ENCODE measurements around the gene EPPIN.
"Not testable (repeated sequence)": the region's sequence is repeated elsewhere in the genome, so short reads cannot be mapped to it uniquely, and the experiment has no call there.

Gene EPPIN

GRCh38 chr20:45578231-45578630 lies 31.0 kb upstream of the EPPIN start:
- Histone ChIP-seq H2AFZ (ENCODE audit: low read length, unreplicated experiment) (no peak overlapping the region), H3K27me3 (ENCODE audit: insufficient read depth, low read length) (0 out of 2 replicates have a peak, but pooled peaks cover 3% of the 10 kb centered on the region), H3K36me3 (ENCODE audit: insufficient read depth, low read length) (no peaks in the 10 kb centered on the region), H3K79me2 (ENCODE audit: control insufficient read depth, insufficient read depth, low read length, unreplicated experiment) (no peaks in the 10 kb centered on the region), H3K4me1 (ENCODE audit: control insufficient read depth, insufficient read depth, low read length, unreplicated experiment) (no peaks in the 10 kb centered on the region), H3K4me3 (ENCODE audit: low read depth, low read length) (no peak overlapping the region), H3K27ac (ENCODE audit: low read depth, low read length) (no peak overlapping the region)

- 0 out of 2 replicates have a peak, but pooled peaks cover 3% of the 10 kb centered on the region for H3K27me3 ChIP-seq (ENCODE audit: insufficient read depth, low read length)
- H3K4me3 ChIP-seq (ENCODE audit: low read depth, low read length) = no peak overlapping the region
- no peaks in the 10 kb centered on the region for H3K36me3 ChIP-seq (ENCODE audit: insufficient read depth, low read length)
- H3K27ac ChIP-seq (ENCODE audit: low read depth, low read length) = no peak overlapping the region
- no peaks in the 10 kb centered on the region for H3K79me2 ChIP-seq (ENCODE audit: control insufficient read depth, insufficient read depth, low read length, unreplicated experiment)
- H3K4me1 ChIP-seq (ENCODE audit: control insufficient read depth, insufficient read depth, low read length, unreplicated experiment) = no peaks in the 10 kb centered on the region
- H2AFZ ChIP-seq (ENCODE audit: low read length, unreplicated experiment) = no peak overlapping the region
These were observed 29.8 kb upstream of the EPPIN start for GRCh38 chr20:45576995-45577394.

- Histone ChIP-seq H2AFZ (ENCODE audit: low read length, unreplicated experiment) (no peak overlapping the region), H3K36me3 (ENCODE audit: insufficient read depth, low read length) (no peaks in the 10 kb centered on the region), H3K4me1 (ENCODE audit: control insufficient read depth, insufficient read depth, low read length, unreplicated experiment) (no peaks in the 10 kb centered on the region), H3K27ac (ENCODE audit: low read depth, low read length) (no peak overlapping the region), H3K4me3 (ENCODE audit: low read depth, low read length) (no peak overlapping the region), H3K27me3 (ENCODE audit: insufficient read depth, low read length) (0 out of 2 replicates have a peak, but pooled peaks cover 3% of the 10 kb centered on the region), H3K79me2 (ENCODE audit: control insufficient read depth, insufficient read depth, low read length, unreplicated experiment) (no peaks in the 10 kb centered on the region)
These were observed 28.7 kb upstream of the EPPIN start for GRCh38 chr20:45575931-45576330.

DNA sequence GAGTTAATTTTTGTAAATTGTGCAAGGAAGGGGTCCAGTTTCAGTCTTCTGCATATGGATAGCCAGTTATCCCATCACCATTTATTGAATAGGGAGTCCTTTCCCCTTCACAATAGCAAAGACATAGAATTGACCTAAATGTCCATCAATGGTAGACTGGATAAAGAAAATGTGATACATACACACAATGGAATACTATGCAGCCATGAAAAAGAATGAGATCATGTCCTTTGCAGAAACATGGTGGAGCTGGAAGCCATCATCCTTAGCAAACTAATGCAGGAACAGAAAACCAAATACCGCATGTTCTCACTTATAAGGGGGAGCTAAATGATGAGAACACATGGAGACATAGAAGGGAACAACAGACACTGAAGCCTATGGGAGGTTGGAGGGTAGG lies 22.4 kb upstream of the EPPIN start:
- not testable (repeated sequence) for H3K36me3 ChIP-seq (ENCODE audit: insufficient read depth, low read length); H3K4me3 ChIP-seq (ENCODE audit: low read depth, low read length); H3K27ac ChIP-seq (ENCODE audit: low read depth, low read length); H3K4me1 ChIP-seq (ENCODE audit: control insufficient read depth, insufficient read depth, low read length, unreplicated experiment); H3K79me2 ChIP-seq (ENCODE audit: control insufficient read depth, insufficient read depth, low read length, unreplicated experiment); H2AFZ ChIP-seq (ENCODE audit: low read length, unreplicated experiment)
- H3K27me3 ChIP-seq (ENCODE audit: insufficient read depth, low read length) = peaks cover 13% of the 10 kb centered on the region

- no peaks in the 10 kb centered on the region for H3K4me1 ChIP-seq (ENCODE audit: control insufficient read depth, insufficient read depth, low read length, unreplicated experiment)
- H2AFZ ChIP-seq (ENCODE audit: low read length, unreplicated experiment) = no peak overlapping the region
- peaks cover 55% of the 10 kb centered on the region for H3K27me3 ChIP-seq (ENCODE audit: insufficient read depth, low read length)
- no peak overlapping the region for H3K27ac ChIP-seq (ENCODE audit: low read depth, low read length)
- no peaks in the 10 kb centered on the region for H3K36me3 ChIP-seq (ENCODE audit: insufficient read depth, low read length)
- no peak overlapping the region for H3K4me3 ChIP-seq (ENCODE audit: low read depth, low read length)
- H3K79me2 ChIP-seq (ENCODE audit: control insufficient read depth, insufficient read depth, low read length, unreplicated experiment) = no peaks in the 10 kb centered on the region
These were observed 17.6 kb upstream of the EPPIN start for GRCh38 chr20:45564760-45565276.

DNA sequence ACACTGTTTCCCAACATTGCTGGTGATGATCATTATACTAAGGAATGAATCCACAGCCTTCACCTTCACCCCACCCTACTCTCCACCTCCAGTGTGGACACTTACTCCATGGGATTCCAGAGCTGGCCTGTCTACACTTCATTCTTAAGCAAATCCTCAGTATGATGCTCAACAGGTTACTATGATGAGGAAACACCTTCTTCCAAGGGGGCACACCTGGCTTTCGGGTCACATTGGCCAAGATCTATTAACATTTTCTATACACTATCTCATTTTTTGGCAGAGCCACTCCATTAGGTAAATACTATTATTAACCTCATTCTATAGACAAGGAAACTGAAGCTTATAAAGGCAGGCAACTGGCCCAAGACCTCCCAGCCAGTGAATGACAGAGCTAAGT lies 8.0 kb upstream of the EPPIN start:
- Histone ChIP-seq H3K27ac (ENCODE audit: low read depth, low read length) (no peak overlapping the region), H3K79me2 (ENCODE audit: control insufficient read depth, insufficient read depth, low read length, unreplicated experiment) (no peaks in the 10 kb centered on the region), H3K36me3 (ENCODE audit: insufficient read depth, low read length) (no peaks in the 10 kb centered on the region), H3K27me3 (ENCODE audit: insufficient read depth, low read length) (peaks cover 56% of the 10 kb centered on the region), H2AFZ (ENCODE audit: low read length, unreplicated experiment) (no peak overlapping the region), H3K4me1 (ENCODE audit: control insufficient read depth, insufficient read depth, low read length, unreplicated experiment) (no peaks in the 10 kb centered on the region), H3K4me3 (ENCODE audit: low read depth, low read length) (no peak overlapping the region)

DNA sequence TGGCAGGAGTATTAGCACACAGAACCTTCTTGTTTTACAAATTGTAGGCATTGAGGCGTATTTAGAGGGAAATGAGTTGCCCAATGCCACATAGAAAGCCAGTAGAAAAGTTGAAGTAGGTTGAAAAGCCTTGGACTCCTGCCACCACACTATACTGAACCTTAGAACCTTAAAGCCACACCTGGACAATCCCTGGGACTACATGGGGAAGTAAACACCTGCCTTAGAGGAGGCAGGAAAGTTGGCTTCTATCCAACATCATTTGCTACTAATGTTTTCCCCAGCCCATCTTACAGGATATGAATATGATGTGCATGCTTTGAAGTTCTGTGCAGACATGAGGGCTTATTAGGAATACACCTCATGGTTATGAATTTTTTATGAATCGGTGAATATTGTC lies 5.3 kb upstream of the EPPIN start:
- H3K79me2 ChIP-seq (ENCODE audit: control insufficient read depth, insufficient read depth, low read length, unreplicated experiment) = no peaks in the 10 kb centered on the region
- no peak overlapping the region for H2AFZ ChIP-seq (ENCODE audit: low read length, unreplicated experiment)
- no peak overlapping the region for H3K27ac ChIP-seq (ENCODE audit: low read depth, low read length)
- no peak overlapping the region for H3K4me3 ChIP-seq (ENCODE audit: low read depth, low read length)
- H3K36me3 ChIP-seq (ENCODE audit: insufficient read depth, low read length) = no peaks in the 10 kb centered on the region
- peaks cover 49% of the 10 kb centered on the region for H3K27me3 ChIP-seq (ENCODE audit: insufficient read depth, low read length)
- H3K4me1 ChIP-seq (ENCODE audit: control insufficient read depth, insufficient read depth, low read length, unreplicated experiment) = no peaks in the 10 kb centered on the region

GRCh38 chr20:45550765-45551164 lies 3.6 kb upstream of the EPPIN start:
- Histone ChIP-seq H3K27me3 (ENCODE audit: insufficient read depth, low read length) (peaks cover 48% of the 10 kb centered on the region), H3K27ac (ENCODE audit: low read depth, low read length) (no peak overlapping the region), H2AFZ (ENCODE audit: low read length, unreplicated experiment) (no peak overlapping the region), H3K4me1 (ENCODE audit: control insufficient read depth, insufficient read depth, low read length, unreplicated experiment) (no peaks in the 10 kb centered on the region), H3K36me3 (ENCODE audit: insufficient read depth, low read length) (no peaks in the 10 kb centered on the region), H3K4me3 (ENCODE audit: low read depth, low read length) (no peak overlapping the region), H3K79me2 (ENCODE audit: control insufficient read depth, insufficient read depth, low read length, unreplicated experiment) (no peaks in the 10 kb centered on the region)

GRCh38 chr20:45548410-45548809 lies 1.2 kb upstream of the EPPIN start:
- Histone ChIP-seq H3K36me3 (ENCODE audit: insufficient read depth, low read length) (no peaks in the 10 kb centered on the region), H3K4me1 (ENCODE audit: control insufficient read depth, insufficient read depth, low read length, unreplicated experiment) (no peaks in the 10 kb centered on the region), H3K27ac (ENCODE audit: low read depth, low read length) (no peak overlapping the region), H3K4me3 (ENCODE audit: low read depth, low read length) (no peak overlapping the region), H2AFZ (ENCODE audit: low read length, unreplicated experiment) (no peak overlapping the region), H3K27me3 (ENCODE audit: insufficient read depth, low read length) (peaks cover 55% of the 10 kb centered on the region), H3K79me2 (ENCODE audit: control insufficient read depth, insufficient read depth, low read length, unreplicated experiment) (no peaks in the 10 kb centered on the region)

DNA sequence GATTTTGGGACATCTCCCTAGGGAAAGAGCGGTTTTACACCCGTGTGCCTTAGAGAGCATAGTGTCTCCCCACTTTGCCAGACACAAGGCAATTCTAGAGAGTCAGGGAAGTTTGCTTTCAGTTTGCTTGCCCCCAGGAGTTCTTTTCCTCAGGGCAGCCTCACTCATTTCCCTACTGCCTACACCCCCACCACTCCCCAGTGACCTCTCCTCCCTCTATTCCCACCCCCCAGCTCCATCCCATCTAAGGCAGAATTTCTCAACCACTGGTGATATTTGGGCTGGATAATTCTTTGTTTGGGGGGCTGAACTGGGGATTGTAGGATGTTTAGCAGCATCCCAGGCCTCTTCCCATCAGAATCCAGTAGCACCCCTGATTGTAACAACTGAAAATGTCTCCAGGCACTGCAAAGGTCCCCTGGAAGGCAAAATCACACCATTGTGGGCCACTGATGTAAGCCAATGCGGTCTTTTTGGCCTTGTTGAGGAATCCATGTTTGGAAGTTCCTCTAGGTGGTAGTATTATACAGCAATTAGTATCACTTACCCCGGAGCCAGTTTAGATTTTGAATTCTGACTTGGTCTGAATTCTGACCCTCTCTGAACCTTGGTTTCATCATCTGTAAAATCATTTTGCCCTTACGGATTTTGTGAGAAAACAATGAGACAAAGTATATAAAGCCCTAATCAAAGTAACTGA lies 1.3 kb downstream of the EPPIN start:
- no peak overlapping the region for H3K4me3 ChIP-seq (ENCODE audit: low read depth, low read length)
- H2AFZ ChIP-seq (ENCODE audit: low read length, unreplicated experiment) = no peak overlapping the region

GRCh38 chr20:45545351-45545750 lies 1.9 kb downstream of the EPPIN start:
- H3K4me3 ChIP-seq (ENCODE audit: low read depth, low read length) = no peak overlapping the region
- no peaks in the 10 kb centered on the region for H3K4me1 ChIP-seq (ENCODE audit: control insufficient read depth, insufficient read depth, low read length, unreplicated experiment)
- no peak overlapping the region for H3K27ac ChIP-seq (ENCODE audit: low read depth, low read length)
- no peaks in the 10 kb centered on the region for H3K36me3 ChIP-seq (ENCODE audit: insufficient read depth, low read length)
- no peaks in the 10 kb centered on the region for H3K79me2 ChIP-seq (ENCODE audit: control insufficient read depth, insufficient read depth, low read length, unreplicated experiment)
- H2AFZ ChIP-seq (ENCODE audit: low read length, unreplicated experiment) = no peak overlapping the region
- H3K27me3 ChIP-seq (ENCODE audit: insufficient read depth, low read length) = peaks cover 76% of the 10 kb centered on the region

More for the DNA sequence above, 1.3 kb downstream of the EPPIN start:
- peaks cover 74% of the 10 kb centered on the region for H3K27me3 ChIP-seq (ENCODE audit: insufficient read depth, low read length)
- no peaks in the 10 kb centered on the region for H3K79me2 ChIP-seq (ENCODE audit: control insufficient read depth, insufficient read depth, low read length, unreplicated experiment)
- no peaks in the 10 kb centered on the region for H3K4me1 ChIP-seq (ENCODE audit: control insufficient read depth, insufficient read depth, low read length, unreplicated experiment)
- no peak overlapping the region for H3K27ac ChIP-seq (ENCODE audit: low read depth, low read length)
- no peaks in the 10 kb centered on the region for H3K36me3 ChIP-seq (ENCODE audit: insufficient read depth, low read length)
